Dedifferentiated amniotic fluid mesenchymal stem cell (primary cell): Measurements from ENCODE around the gene CCDC3.
"Not testable (repeated sequence)": the region's sequence is repeated elsewhere in the genome, so short reads cannot be mapped to it uniquely, and the experiment has no call there.

Experiments used
- DNase-seq: peaks from one replicate; pipeline ENCODE4 v3.0.0-alpha.2; 2016; ENCODE audit errors: extremely low spot score

Gene CCDC3

DNA sequence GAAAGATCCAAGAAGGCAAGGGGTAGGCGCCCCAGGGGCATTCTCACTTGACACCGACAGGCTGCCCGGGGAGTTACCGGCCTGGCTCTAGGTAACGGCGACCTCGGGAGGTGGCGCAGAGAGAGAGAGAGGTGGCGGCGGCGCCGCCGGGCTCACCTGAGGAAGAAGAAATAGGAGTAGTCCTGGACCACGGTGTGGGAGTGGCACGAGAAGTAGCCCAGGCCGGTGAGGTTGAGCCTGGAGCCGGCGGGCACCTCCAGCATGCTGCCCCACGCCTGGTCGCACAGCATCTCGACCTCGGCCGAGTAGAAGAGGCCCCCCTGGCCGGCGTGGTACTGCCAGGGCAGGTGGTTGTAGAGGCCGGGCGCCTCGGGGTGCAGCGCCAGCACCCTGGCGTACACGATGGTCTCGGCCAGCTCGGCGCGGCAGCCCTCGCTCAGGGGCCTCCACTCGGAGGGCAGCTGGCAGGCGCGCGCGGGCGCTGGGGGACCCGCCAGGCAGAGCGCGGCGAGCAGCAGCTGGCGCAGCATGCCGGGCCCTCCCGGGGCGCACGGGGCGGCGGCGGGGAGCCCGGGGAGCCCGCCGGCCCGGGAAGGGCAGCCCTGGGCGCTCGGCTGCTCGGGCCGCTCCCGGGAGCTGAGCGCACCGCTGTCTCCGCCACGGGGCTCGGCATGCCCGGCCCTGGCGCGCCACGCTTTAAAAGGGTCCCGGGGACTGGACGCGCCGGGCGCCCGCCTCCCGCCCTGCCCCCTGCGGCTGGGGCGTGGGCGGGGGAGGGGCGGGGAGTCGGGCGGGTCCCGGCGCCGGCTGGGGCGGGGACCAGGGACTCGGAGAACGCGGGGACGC lies at the start of gene CCDC3:
TSS of gene CCDC3 (minus strand) at position 673 of the 846 bp plus-strand sequence. CDS start at position 530, 143 bp downstream.
- no peak for DNase-seq

DNA sequence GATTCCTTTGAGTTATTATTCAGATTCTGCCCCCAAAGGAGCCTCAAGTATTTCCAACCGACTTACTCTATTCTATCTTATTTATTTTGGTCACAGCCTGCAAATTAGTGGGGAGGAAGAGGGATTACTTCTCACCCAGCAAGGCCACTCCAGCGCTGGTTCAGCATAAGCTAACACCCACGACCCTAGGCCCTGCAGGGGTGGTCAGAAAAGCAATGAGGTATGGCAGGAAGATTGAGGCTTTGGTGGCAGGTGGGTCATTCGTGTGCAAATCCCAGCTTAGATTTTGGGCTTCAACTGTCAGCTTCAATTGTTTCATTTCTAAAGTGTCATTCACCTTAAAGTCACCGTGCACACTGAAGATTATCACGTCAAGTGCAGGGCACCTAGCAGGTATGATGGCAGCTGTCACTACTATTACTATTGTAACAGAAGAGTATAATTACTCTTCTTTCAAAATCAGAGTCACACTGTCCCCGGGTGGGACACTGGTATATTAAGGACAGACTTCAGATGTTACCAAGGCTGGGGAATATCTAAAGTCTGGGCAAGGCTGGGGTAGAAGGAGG lies 49.7 kb upstream of the CCDC3 start:
- no peak for DNase-seq

DNA sequence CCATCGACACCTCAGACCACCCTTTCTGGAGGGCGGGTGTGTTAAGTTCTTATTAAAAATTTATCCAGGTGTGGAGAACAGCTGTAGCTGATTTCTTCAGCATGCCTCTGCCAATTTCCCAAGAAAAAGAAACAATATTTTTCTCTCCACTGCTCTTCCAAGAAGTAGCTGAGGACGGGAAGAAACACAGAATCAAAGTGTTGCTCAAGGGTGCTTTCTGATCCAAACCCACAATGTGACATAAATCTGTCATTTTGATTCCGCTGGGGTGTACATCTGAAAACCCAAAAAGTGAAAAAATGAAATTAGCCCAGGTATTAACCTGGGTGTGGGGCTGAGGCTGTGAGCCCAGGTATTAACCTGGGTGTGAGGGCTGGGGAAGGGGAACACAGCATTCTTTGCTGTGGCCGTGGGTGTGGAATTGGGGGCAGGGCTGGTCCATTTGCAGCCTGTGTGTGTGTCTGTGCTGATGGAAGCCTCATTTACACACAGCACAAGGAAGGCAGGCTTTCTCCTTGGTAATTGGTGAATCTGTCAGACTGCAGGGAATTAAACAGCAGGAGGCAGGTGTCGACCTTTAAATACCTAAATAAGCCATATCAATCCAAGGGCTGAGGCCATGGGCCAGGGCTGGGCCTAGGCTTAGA lies 48.4 kb upstream of the CCDC3 start:
- DNase-seq = no peak

DNA sequence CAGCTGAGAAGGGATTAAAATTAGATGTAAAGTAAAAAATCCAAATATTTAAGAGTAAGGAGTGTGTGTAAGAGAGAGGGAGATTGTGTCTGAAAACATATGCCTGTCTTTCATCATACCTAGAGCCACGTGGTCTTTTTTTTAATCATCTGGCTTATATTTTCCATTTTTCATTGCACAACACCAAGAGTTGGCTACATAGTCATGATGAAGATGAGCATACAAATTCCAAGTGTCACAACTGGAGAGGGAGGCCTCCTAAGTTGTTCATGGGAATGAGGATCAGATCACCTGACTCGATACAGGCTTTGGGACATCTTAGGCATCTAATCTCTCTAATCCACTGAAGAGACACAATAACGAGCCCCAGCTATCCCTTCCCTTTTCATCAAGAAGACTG lies 47.2 kb upstream of the CCDC3 start:
- no peak for DNase-seq

DNA sequence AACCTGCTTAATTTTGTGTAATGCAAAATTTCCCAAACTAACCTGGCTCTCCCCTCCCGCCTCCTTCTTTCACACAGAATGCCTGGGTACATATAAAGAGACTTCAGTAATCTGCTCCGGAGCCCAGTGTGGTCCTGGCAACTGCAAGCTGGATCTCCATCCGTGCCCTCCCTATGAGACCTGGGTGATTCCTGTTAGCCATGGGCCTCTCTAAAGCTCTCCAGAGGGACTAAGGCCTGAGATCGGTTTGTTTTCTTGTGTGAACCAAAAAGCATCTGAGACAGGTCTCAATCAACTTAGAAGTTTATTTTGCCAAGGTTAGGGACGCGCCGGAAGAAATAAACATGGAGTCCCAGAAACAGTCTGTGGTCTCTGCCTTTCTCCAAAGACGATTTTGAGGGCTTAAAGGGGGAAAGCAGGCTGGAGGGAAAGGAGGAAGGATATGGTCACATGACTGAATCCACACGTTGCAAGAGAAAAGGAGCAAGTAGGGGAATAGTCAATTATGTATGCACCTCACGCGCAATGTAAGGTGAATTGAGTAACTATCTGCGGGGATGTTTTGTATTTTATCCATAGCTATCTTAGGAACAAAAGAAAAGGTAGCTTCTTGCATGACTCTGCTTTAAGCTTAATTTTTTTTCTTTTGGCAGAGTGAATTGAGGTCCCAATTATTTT lies 46.2 kb upstream of the CCDC3 start:
- DNase-seq = no peak

DNA sequence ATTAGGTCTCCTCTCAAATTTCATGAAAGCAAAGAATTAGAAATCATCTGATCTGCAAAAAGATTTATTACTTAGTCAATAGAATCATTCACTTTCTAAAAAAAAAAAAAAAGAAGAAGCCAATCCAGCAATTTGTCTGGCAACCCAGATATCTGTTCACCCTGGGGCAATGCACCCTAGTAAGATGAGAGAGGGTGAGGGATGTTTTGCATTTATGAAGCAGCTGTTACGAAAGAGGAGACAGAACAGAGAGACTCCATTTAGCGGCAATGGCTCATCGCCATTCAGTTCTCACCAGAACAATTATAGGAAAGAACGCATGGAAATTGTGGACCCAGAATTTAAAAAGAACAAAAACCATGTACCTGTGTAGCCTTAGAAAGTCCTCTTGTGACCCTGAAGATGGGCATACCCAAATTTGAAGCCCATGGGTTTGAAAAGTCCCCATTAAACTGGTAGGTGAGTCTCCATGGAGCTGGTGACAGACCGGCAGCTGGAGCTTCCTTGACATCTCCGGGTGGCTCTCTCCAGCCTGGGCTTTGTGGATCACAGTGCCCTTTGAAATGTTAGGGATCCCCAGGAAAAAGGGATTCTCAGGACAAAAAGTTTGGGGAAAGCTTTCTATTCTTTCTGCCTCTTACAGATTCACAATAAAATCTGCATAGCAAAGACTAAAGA lies 45.5 kb upstream of the CCDC3 start:
- no peak for DNase-seq

DNA sequence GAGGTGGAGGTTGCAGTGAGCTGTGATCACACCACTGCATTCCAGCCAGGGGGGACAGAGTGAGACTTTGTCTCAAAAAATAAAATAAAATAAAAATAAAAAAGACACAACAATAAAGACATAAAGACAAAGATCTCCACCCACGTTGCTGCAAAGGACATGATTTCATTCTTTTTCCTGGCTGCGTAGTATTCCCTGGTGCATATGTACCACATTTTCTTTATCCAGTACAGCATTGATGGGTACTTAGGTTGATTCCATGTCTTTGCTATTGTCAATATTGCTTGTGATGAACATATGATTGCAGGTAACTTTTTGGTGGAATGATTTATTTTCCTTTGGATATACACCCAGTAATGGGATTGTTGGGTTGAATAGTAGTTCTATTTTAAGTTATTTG lies 42.0 kb upstream of the CCDC3 start:
- DNase-seq = no peak

DNA sequence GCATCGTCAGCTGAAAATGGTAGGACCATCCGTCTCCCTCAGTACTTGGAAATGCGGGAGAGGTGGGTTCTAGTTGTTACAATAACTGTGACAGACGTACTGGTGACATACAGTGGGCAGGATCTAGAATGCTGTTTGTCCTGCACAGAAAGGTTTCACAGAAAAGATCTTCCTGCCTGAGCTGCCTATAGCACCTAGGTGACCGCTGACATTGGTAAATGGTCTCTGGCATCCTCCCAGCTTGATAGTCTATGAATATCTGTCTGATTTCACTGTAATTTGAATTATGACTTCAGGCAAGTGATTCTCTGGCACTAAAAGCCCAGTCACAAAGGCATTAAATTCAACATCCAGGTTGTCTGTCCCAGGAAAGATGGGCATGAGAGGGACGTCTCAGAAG lies 38.2 kb upstream of the CCDC3 start:
- no peak for DNase-seq

DNA sequence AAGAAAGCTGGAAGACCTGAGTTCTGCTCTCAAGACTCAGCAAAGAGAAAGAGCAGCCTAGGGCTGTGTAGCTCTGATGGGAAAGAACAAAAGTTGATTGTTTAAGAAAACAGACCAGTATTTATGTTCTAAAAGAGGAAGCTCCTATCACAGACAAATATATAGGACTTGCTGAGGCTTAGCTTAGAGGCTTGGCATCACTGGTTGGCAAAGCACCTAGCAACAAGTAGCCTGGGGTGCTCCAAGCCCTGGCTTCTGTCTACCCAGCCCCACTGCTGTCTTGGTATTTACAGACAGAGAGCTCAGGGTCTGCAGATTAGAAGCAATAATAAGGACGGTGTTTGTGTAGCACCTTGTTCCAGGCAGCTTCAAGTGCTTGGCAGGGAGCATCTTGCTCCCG lies 36.9 kb upstream of the CCDC3 start:
- no peak for DNase-seq

DNA sequence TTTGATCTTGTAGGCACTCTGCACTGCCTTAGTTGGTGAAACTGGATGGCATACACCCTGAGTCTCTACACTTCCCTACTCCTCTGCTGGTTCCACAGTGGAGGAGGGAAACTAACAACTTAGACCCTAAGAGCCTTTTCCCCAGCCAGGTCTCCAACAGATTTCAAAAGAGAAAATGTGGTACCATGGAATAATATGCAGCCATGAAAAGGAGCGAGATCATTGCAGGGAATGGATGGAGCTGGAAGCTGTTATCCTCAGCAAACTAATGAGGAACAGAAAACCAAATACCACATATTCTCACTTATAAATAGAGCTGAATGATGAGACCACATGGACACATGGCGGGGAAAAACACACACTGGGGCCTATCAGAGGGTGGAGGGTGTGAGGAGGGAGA lies 36.3 kb upstream of the CCDC3 start:
- no peak for DNase-seq

DNA sequence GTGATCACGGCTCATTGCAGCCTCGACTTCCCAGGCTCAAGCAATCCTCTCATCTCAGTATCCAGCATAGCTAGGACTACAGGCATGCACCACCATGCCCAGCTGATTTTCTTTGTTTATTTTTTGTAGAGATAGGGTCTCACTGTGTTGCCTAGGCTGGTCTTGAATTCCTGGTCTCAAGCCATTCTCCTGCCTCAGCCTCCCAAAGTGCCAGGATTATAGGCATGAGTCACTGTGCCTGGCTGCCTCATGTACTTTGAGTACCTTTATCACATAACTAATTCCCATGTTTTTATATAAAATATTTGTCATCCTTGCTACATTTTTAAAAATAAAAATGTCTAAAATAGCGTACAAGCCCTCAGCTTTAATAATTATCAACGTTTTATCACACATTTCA lies 35.3 kb upstream of the CCDC3 start:
- DNase-seq = no peak

DNA sequence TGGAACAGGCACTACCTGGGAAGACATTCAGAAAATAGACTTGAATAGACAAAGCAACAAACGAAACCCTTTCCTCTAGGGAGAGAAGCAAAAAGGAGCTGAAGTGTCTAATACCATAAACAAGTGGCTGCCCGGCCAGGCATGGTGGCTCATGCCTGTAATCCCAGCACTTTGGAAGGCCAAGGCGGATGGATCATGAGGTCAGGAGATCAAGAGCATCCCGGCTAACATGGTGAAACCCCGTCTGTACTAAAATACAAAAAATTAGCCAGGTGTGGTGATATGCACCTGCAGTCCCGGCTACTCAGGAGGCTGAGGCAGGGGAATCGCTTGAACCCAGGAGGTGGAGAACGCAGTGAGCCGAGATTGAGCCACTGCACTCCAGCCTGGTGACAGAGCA lies 34.2 kb upstream of the CCDC3 start:
- not testable (repeated sequence) for DNase-seq

DNA sequence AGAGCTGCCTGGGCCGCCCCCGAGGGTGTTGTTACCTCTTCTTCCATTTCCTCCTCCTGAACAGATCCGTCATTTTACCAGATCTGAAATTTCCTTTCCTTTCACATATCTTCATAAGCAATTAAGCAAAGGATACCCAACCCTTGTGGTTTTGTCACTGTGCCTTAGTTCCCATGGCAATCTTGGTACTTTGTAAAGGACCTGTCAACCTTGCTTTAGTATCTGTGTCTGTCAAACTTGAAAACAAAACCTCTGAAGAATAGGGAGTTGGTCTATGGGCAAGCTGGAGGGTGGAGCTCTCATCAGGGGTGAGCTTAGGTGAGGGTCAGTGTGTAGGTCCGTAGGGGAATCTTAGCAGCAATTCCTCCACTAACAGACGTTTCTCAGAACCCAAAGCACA lies 25.4 kb upstream of the CCDC3 start:
- DNase-seq = no peak

DNA sequence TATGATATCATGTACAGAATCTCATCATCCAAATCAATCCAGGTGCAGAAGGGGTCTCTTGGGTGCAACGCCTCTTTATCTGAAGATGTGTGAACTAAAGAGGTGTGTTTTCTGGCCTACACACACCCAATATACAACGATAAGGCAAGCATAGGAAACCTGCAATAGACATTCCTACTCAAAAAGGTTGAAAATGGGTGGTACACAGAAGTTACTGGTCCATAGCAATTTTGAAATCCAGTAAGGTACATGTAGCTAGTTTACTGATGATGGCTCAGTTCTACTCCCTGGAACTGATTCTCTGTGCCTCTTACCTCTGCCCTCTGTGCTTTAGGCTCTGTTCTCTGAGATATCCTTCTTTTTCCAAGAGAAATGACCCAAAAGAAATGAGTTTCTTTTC lies 22.2 kb upstream of the CCDC3 start:
- no peak for DNase-seq

DNA sequence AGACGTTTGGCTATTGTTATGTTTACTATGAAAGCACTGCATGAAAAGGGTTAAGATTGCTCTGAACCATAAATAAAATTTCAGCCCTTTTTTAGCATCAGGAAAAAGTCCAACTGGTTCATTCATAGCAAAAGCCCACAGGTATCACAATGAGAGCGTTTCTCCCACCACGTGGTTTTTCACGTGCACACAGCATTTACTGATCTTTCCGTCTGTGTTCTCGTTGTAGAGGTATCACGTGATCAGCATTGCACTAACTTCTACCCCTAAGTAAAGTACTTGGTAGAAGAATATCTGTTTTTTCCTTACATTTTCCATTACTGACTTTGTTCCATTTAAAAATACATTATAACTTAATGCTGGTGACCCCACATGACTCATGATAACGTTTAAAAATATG lies 17.8 kb upstream of the CCDC3 start:
- no peak for DNase-seq

DNA sequence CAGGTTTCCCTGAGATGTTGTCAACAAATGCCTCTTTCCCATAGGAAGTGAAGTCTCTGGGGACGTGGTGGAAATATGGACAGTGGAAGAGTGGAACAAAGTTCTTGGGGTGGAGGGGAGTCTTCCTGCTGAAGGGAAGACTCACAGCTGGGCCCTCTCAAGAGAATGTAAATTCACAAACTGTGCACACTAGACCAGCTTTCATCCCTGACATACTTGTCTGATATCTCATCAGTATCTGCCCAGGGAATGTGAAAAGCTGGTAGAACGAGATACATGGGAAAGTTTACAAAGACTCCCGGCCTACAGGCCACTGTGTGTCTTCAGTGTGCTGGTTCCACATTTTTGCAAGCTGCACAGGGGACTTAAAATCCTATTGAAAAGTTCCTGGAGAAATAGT lies 16.7 kb upstream of the CCDC3 start:
- DNase-seq = no peak

DNA sequence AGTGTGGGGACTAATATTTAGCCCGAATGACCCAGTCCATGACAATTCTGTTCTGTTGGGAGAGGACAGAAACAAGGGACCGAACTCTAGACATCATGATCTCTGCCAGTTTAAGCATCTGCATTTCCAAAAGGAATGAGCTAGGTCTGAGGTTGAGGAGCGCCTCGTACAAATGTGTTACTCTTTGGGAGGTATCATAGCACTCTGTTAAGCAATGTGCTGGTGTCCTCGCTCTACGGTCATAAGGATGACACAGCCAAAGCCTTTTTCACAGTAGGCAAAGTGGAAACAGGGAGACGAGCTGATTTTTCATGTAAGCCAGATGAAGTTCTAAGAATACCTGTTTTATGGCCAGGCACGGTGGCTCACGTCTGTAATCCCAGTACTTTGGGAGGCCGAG lies 15.4 kb upstream of the CCDC3 start:
- DNase-seq = no peak

DNA sequence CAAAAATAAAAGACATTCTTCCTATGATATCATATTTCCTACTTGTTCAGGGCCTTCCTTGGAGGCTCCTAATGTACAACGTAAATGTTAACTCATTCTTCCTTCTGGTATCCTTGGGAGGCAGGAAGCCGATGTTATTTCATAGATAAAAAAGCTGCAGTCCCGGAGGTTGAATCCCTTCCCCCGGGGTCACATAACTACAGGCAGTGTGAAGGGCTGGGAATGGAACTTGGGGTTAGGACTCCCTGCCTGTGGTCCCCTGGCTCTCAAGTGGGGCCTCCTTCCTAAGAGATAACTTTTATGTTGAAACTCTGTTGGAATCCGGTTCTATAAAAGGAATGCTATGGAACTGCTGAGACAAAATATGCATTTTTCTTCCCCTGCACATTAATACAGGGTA lies 14.9 kb upstream of the CCDC3 start:
- no peak for DNase-seq

DNA sequence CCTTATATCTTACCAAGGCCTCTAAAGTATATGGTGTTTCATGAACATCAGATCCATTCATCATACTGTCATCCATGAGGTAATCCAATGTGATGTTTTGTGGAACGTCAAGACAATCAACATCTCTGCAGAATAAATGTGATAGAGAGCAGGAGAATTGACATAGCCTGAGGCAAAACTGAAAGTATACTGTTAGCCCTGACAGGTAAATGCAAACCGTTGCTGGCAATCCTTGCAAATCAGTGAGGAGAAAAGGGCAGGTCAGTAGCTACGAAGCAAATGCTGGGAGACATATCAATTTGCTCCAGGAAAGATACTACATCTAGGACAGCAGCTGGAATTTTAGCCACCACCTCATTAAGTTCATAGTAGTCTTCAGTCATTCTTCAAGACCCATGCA lies 4.5 kb upstream of the CCDC3 start:
- DNase-seq = no peak

DNA sequence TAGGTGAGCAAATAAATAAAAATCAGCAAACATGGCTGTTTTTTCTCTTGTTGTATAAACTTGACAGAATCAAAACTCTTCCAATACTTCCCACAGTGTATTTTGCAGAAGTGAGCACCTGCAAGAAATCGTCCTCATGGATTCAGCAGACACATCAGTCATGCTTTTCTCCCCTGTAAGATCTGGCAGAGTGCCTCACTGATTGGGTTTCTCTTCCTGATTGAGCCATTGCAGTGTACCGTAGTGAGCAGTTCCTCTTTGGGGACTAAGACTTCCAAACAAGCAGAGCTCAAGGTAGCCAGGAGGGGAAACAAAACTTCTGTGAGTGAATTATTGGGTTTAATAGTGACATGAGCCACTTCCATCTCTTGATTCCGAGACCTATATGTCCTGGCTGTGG lies 2.2 kb upstream of the CCDC3 start:
- DNase-seq = no peak

DNA sequence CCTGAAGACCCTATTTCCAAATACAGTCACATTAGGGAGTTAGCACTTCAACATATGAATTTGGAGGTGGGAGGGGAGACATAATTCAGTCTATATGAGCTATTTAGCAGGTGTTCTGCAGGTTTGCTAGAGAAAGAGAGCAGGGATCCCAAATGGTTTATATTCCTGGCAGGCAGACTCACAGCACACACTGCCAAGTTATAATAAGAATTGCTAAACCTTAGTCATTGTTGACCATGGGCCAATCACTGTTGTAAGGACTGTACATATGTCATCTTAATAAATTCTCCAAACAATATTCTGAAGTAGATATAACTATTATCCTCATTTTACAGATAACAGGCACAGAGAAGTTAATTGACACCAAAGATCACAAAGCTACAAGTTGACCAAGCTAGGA lies 1.5 kb upstream of the CCDC3 start:
- no peak for DNase-seq

DNA sequence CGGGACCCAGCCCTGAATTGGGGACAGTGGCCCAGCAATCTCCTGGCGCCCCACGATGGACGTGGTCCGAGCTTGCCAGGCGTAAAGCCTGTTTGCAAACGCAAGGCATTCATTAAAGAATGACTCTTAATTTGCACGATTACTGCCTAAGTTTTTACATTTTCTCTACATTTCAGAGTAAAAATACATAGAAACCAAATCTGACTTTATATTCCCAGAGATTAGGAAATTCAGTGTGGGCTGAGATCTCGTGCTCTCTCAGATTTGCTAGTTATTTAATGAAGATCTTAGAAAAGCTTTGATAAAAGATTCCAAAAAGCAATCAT lies 337 bp upstream of the CCDC3 start:
- DNase-seq = no peak
